GM18909 (cell line): Measurements from ENCODE around the gene WNT2.

Source experiments
- ATAC-seq: cut with Tn5 transposase; IDR thresholded peaks from one replicate; pipeline ENCODE4 v1.9.1; 2021; ENCODE audit warnings: mild to moderate bottlenecking; ENCODE audit not compliant: unreplicated experiment, poor library complexity

WNT2 gene

GRCh38 chr7:117322741-117323304 is at the start of gene WNT2:
Gene WNT2, minus strand, starts transcription at chr7:117323058. Its CDS starts 69 bp downstream, at chr7:117322989.
- ATAC-seq, result no peak

GRCh38 chr7:117372073-117372472 is 49.2 kb upstream of the WNT2 start:
- ATAC-seq, result no peak

GRCh38 chr7:117364339-117365080 is 41.7 kb upstream of the WNT2 start:
- no peak for ATAC-seq

- ATAC-seq, result no peak
These were observed 39.5 kb upstream of the WNT2 start for GRCh38 chr7:117362294-117362888.

- ATAC-seq, result no peak
These were observed 27.2 kb upstream of the WNT2 start for GRCh38 chr7:117350027-117350426.

GRCh38 chr7:117349570-117349969 is 26.7 kb upstream of the WNT2 start:
- no peak for ATAC-seq

GRCh38 chr7:117347962-117348672 is 25.3 kb upstream of the WNT2 start:
- peak; percentile 90 for ATAC-seq

- no peak for ATAC-seq
These were observed 24.6 kb upstream of the WNT2 start for GRCh38 chr7:117347480-117347879.

GRCh38 chr7:117346161-117346560 is 23.3 kb upstream of the WNT2 start:
- ATAC-seq, result no peak

GRCh38 chr7:117338020-117338419 is 15.2 kb upstream of the WNT2 start:
- ATAC-seq, result no peak

GRCh38 chr7:117333168-117333567 is 10.3 kb upstream of the WNT2 start:
- no peak for ATAC-seq

GRCh38 chr7:117332031-117332430 is 9.2 kb upstream of the WNT2 start:
- no peak for ATAC-seq

- no peak for ATAC-seq
These were observed 3.0 kb upstream of the WNT2 start for GRCh38 chr7:117325836-117326235.

- ATAC-seq, result no peak
These were observed 2.1 kb upstream of the WNT2 start for GRCh38 chr7:117324960-117325359.

GRCh38 chr7:117323851-117324711 is 1.2 kb upstream of the WNT2 start:
- ATAC-seq, result no peak

GRCh38 chr7:117323305-117323850 is 520 bp upstream of the WNT2 start:
- no peak for ATAC-seq

- no peak for ATAC-seq
These were observed 2.3 kb downstream of the WNT2 start for GRCh38 chr7:117320523-117320922.

GRCh38 chr7:117319181-117319580 is 3.7 kb downstream of the WNT2 start:
- ATAC-seq, result no peak

- no peak for ATAC-seq
These were observed 9.3 kb downstream of the WNT2 start for GRCh38 chr7:117313582-117313981.
